Tibial nerve (tissue), 3 donors: Measurements from ENCODE around the gene STRN3.

ENCODE experiments used
- POLR2A ChIP-seq, 2 donors: fragments of 450-650 bp; IDR thresholded peaks; one replicate each; pipeline ENCODE4 v1.6.1; 2017; ENCODE audit warnings: antibody characterized with exemption in 2 of 2, mild to moderate bottlenecking in 2 of 2, moderate library complexity in 2 of 2
- TF ChIP-seq, protein P1 (sequence below), 5 experiments: fragments of 200-600 bp in 3 of 5; fragments of 450-650 bp in 2 of 5; sonication (generic) in 3 of 5; IDR thresholded peaks; one replicate each; pipeline ENCODE4 v1.5.1; 2016 to 2019; ENCODE audit warnings: antibody characterized with exemption in 5 of 5, mild to moderate bottlenecking in 3 of 5, moderate library complexity in 2 of 5

DNA sequence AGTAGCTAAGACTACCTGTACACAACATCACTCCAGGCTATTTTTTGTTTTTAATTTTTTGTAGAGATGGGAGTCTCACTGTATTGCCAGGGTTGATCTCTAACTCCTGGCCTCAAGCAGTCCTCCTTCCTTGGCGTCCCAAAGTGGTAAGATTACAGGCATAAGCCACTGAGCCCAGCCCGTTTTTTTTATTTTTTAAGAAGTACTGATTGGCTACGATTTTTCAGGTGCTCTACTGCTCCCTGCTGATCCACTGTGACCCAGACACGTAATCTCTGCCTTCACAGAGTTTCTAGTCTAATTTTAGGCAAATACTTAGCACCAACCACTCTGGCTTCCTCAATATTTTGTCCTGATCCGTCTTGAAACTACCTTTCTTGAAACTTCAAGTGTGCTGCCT is 4.3 kb upstream of the STRN3 start:
- TF ChIP-seq, protein P1, sequence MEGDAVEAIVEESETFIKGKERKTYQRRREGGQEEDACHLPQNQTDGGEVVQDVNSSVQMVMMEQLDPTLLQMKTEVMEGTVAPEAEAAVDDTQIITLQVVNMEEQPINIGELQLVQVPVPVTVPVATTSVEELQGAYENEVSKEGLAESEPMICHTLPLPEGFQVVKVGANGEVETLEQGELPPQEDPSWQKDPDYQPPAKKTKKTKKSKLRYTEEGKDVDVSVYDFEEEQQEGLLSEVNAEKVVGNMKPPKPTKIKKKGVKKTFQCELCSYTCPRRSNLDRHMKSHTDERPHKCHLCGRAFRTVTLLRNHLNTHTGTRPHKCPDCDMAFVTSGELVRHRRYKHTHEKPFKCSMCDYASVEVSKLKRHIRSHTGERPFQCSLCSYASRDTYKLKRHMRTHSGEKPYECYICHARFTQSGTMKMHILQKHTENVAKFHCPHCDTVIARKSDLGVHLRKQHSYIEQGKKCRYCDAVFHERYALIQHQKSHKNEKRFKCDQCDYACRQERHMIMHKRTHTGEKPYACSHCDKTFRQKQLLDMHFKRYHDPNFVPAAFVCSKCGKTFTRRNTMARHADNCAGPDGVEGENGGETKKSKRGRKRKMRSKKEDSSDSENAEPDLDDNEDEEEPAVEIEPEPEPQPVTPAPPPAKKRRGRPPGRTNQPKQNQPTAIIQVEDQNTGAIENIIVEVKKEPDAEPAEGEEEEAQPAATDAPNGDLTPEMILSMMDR (IDR thresholded peaks at IDR 0.05): no peak
- no peak for TF ChIP-seq POLR2A (IDR thresholded peaks at IDR 0.05)
